NK-92 (cell line): ENCODE results near the gene ADGRG1.
"Not testable (repeated sequence)": the region's sequence is repeated elsewhere in the genome, so short reads cannot be mapped to it uniquely, and the experiment has no call there.

ENCODE experiments used
- DNase-seq: peaks from one replicate; lab custom pipeline; 2025; ENCODE audit not compliant: unreplicated experiment; lab: John Stamatoyannopoulos, UW

The ADGRG1 gene

GRCh38 chr16:57666353-57667047 is 38.1 kb downstream of the ADGRG1 start:
- DNase-seq, result no peak

DNA sequence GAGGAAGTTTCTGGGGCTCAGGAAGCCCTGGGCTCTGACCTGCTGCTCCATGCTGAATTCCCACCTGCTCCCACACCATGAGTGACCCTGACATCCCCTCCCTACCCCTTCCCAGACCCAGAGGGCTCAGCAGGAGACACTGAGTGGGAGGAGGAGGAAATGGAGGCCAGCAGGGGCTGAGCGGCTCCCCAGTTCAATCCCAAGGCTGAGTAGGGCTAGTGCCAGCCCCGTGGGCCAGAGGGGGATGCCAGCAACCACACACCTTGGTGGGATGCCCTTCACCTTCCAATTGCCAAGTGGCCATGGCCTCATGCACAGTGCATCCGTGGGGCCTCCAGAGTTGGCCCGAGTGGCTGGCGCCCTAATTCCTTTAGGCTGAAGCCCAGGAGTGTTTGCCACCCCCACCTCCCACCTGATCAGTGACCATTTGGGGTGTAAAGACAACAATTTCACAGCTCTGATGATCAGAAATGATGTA is 38.7 kb downstream of the ADGRG1 start:
- DNase-seq, result no peak

- no peak for DNase-seq
Observed at GRCh38 chr16:57667526-57668262, 39.3 kb downstream of the ADGRG1 start.

GRCh38 chr16:57668263-57668571 is 39.8 kb downstream of the ADGRG1 start, which contains the start of gene ADGRG3:
ADGRG3 (plus strand) TSS chr16:57668306; CDS start chr16:57668348, 42 bp downstream.
- DNase-seq, result no peak

- DNase-seq, result no peak
Observed at GRCh38 chr16:57668630-57669475, 40.4 kb downstream of the ADGRG1 start.

DNA sequence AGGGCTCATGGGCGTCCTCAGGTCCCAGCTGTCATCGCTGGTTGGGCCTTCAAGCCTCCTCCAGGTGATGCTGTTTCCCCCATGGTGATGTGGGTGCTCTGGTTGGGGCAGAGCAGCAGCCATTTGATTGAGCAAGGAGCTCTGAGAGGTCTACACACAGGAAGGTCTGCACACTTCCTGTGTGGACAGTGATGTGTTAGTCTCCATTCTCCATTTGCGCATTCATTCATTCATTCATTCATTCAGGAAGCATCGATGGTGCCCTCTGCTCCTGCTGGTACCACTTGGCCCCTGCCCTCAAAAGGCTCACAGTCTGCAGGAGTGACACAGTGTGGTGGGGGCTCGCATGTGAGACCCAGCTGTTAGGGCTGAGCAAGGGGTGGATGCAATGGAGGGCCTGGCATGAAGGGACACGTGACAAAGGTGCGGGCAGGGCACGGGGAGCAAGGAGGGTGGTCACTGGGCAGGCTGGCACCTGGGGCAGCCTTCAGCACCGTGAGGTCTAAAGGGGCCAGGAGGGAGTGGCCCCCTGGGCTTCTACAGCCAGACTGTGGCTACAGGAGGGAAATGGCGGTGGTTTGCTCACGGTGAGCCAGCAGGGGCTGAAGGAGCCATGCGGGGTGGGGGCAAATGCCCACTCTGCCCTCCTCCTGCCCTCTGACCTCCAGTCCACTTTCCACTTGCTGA is 41.2 kb downstream of the ADGRG1 start:
- DNase-seq, result no peak

- DNase-seq, result no peak
Observed at GRCh38 chr16:57670196-57670595, 41.8 kb downstream of the ADGRG1 start.

DNA sequence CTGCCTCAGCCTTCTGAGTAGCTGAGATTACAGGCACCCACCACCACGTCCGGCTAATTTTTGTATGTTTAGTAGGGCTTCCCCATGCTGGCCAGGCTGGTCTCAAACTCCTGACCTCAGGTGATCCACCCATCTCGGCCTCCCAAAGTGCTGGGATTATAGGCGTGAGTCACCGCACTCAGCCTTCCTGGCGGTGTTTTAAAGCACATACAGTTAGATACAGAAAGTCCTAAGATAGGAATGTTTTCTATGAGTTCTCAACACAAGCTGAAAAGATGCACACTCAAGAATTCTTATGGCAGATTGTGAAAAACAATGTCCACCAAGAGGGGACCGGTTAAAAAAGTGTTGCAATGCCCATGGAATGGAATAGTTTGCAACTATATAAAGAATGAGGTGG is 43.0 kb downstream of the ADGRG1 start:
- DNase-seq, result not testable (repeated sequence)

- DNase-seq, result no peak
Observed at GRCh38 chr16:57672416-57672815, 44.0 kb downstream of the ADGRG1 start.

GRCh38 chr16:57672824-57673223 is 44.4 kb downstream of the ADGRG1 start:
- no peak for DNase-seq

DNA sequence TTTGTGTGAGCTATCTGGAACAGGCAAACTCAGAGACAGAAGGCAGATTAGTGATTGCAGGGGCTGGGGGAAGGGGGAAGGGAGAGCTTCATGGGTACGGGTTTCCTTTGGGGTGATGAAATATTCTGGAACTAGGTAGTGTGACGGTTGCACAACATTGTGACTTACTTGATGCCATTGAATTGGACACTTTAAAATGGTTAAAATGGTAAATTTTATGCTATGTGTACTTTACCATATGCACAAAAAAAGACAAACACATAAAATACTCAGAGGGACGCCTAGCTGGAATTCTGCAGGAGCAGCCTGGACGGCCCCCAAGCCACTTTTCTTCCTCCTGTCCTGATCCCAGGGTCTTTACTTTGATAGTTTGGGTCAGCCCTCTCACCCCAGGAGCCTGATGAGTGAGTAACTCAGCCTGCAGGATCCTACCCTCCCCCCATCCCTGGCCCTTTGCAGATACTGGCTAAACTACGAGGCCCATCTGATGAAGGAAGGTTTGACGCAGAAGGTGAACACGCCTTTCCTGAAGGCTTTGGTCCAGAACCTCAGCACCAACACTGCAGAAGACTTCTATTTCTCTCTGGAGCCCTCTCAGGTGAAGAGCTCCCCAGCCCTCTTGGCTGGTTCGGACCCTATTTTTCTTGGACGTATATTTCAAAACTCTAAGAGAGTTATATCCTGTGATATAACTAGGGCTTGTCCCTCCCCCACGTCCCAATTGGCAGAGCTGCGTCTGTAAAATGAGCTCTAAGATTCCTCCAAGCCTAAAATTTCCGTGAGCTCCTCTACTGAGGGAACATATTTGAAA is 47.5 kb downstream of the ADGRG1 start:
- DNase-seq, result no peak

GRCh38 chr16:57676553-57677085 is 48.2 kb downstream of the ADGRG1 start:
- DNase-seq, result no peak

DNA sequence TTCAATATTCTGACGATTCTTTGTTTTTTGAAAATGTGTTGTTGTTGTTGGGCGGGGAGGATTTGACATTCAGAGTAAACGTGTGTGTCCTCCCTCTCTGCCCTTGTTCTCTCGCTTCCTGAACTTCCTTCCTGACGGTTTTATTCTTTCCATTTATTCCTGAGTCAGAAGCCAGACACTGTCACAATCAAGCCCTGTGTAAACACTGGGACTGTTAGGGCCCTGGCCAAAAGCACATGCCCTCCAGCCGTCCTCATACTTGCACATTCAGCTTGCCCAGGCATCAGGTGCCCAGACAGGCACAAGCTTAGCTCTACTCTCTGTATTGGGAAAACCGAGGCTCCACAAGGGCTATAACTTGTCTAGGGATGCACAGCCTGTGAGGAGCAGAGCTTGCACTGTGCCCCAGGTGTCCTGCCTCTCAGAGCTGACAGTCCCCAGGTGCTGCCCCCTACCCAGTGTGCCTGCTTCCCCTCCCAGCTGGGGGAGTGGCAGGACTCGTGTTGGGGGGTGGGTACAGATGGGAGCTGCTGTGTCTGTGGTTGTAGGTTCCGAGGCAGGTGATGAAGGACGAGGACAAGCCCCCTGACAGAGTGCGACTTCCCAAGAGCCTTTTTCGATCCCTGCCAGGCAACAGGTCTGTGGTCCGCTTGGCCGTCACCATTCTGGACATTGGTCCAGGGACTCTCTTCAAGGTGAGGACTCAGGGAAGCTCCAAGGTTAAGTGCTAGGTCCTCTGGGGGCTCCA is 49.4 kb downstream of the ADGRG1 start:
- DNase-seq, result no peak

- no peak for DNase-seq
Observed at GRCh38 chr16:57679016-57679415, 50.6 kb downstream of the ADGRG1 start.

DNA sequence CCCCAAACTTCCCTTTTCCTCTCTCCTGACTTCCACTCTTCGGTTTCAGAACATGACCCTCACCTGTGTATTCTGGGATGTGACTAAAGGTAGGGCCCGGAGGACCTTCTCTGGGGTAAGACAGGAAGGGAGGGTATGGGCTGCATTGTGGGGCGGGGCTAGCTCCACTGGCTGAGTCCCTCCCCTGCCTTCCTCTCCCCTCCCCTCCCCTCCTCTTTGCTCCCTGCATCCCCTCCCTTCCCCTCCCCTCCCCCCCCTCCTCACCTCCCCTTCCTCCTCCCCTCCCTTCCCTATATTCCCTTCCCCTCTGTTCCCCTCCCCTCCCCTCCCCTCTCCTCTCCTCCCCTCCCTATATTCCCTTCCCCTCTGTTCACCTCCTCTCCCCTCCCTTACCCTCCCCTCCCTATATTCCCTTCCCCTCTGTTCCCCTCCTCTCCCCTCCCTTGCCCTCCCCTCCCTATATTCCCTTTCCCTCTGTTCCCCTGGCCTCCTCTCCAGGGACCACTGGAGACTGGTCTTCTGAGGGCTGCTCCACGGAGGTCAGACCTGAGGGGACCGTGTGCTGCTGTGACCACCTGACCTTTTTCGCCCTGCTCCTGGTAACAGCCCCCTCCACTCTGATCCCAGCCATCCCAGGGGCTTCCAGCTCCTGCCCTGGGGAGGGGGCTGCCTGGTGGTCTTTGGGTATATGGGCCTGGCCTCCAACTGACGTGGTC is 51.5 kb downstream of the ADGRG1 start:
- no peak for DNase-seq

DNA sequence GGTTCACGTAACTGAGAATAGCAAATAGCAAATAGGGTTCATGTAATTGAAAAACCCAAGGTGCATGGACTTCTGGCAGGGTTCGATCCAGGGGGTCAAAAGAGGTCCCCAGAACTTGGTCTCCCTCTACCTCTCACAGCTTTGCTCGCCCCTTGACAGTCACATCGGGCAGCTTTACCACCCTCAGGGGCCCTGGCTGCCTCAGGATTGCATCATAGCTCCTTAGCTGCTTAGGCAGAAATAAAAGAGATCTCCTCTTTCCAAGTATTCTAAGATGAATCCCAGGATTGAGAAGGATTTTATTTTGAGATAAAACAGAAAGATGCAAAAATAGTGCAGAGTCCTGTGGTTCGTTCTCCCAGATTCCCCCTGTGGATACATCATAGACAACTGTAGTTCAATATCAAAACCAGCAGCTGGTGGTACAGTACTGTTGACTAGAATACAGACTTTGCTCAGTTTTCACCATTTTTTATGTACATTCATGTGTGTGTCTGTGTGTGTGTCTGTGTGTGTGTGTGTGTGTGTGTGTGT is 52.5 kb downstream of the ADGRG1 start:
- DNase-seq, result no peak

GRCh38 chr16:57681950-57682728 is 53.7 kb downstream of the ADGRG1 start:
- no peak for DNase-seq
